Right atrium auricular region (tissue), 2 donors: Measurements from ENCODE around the gene ACTL10. TPM values are rescaled to one million over a fixed set of nuclear protein-coding genes. Genes with fewer than 3 reads are reported as not detected.

ENCODE experiments used
- DNase-seq: peaks from one replicate; pipeline ENCODE4 v3.0.0-alpha.2; 2019; ENCODE audit warnings: low spot score
- H3K27ac ChIP-seq, 2 donors: fragments of 200-600 bp; sonication (generic); 1 replicate in 1 of 2; 2 replicates in 1 of 2; pipeline ENCODE4 v1.5.1; 2016 to 2019
- H3K27me3 ChIP-seq, 2 donors: fragments of 200-600 bp; sonication (generic); one replicate each; pipeline versions ENCODE4 v1.5.1 to v1.6.0; 2017 to 2019
- H3K36me3 ChIP-seq: fragments of 200-600 bp; sonication (generic); one replicate; pipeline ENCODE4 v1.5.1; 2016
- H3K4me1 ChIP-seq, 2 donors: fragments of 200-600 bp; sonication (generic); one replicate each; pipeline versions ENCODE4 v1.5.1 to v1.6.0; 2017 to 2019
- H3K4me3 ChIP-seq, 2 donors: fragments of 200-600 bp; sonication (generic); 1 replicate in 1 of 2; 2 replicates in 1 of 2; pipeline ENCODE4 v1.5.1; 2017 to 2019; ENCODE audit warnings: mild to moderate bottlenecking in 1 of 2, moderate library complexity in 1 of 2
- H3K9me3 ChIP-seq, 2 donors: fragments of 200-600 bp; sonication (generic); one replicate each; pipeline ENCODE4 v1.5.1; 2019
- total RNA-seq, 2 donors: library from RNA; depleted of rRNA; stranded (reverse); fragments of >200 nt; gene quantifications; one replicate each; pipeline ENCODE4 v1.1.0, GENCODE V29; 2016
- TF ChIP-seq, protein P1 (sequence below), 2 donors: fragments of 200-600 bp; sonication (generic); IDR thresholded peaks; one replicate each; pipeline ENCODE4 v1.5.1; 2019; ENCODE audit warnings: antibody characterized with exemption in 2 of 2

Gene ACTL10
- total RNA-seq, 2 donors from 2014 or later = 0.33 to 0.79 TPM

DNA sequence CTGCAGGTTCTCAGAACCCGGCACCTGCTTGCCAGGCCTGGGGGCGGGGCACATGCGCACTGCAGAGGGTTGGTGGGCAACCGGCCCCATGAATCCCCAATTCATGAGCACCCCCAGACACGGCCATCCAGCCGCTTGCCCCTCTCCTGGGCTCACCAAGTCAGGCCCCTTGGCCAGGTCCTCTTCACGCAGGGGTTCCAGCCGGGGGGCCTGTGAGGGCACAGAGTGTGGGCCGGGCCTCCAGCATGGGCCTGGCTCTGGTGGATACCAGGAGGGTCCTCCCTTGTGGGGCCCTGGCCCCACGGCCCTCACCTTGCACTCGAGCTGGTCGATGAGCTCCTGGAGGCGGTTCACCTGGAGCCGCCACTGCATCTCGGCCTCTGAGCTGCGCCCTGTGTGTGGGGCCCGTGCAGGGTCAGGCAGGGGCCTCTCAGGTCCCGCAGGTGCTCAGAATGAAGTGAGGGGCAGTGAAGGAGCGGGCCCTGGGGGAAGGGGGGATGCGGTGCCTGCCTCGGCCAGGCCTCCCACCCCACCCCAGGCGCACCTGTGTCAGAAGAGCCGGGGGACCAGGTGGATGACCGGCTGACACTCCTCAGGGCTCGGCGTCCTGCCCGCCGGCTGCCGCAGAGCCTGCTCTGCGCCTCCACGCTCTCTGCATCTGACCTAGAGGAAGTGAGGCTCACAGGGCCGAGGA, 7.3 kb upstream of the ACTL10 start:
- no peak overlapping the region for H3K4me3 ChIP-seq
- H3K9me3 ChIP-seq = no peaks in the 10 kb centered on the region
- no peak for DNase-seq
- TF ChIP-seq, protein P1, sequence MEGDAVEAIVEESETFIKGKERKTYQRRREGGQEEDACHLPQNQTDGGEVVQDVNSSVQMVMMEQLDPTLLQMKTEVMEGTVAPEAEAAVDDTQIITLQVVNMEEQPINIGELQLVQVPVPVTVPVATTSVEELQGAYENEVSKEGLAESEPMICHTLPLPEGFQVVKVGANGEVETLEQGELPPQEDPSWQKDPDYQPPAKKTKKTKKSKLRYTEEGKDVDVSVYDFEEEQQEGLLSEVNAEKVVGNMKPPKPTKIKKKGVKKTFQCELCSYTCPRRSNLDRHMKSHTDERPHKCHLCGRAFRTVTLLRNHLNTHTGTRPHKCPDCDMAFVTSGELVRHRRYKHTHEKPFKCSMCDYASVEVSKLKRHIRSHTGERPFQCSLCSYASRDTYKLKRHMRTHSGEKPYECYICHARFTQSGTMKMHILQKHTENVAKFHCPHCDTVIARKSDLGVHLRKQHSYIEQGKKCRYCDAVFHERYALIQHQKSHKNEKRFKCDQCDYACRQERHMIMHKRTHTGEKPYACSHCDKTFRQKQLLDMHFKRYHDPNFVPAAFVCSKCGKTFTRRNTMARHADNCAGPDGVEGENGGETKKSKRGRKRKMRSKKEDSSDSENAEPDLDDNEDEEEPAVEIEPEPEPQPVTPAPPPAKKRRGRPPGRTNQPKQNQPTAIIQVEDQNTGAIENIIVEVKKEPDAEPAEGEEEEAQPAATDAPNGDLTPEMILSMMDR (IDR thresholded peaks at IDR 0.05) = no peak
- peaks cover 14% of the 10 kb centered on the region for H3K36me3 ChIP-seq
- H3K4me1 ChIP-seq = peaks cover 0 to 16% of the 10 kb centered on the region in 2 donors
- H3K27ac ChIP-seq = no peak overlapping the region
- no peaks in the 10 kb centered on the region for H3K27me3 ChIP-seq

DNA sequence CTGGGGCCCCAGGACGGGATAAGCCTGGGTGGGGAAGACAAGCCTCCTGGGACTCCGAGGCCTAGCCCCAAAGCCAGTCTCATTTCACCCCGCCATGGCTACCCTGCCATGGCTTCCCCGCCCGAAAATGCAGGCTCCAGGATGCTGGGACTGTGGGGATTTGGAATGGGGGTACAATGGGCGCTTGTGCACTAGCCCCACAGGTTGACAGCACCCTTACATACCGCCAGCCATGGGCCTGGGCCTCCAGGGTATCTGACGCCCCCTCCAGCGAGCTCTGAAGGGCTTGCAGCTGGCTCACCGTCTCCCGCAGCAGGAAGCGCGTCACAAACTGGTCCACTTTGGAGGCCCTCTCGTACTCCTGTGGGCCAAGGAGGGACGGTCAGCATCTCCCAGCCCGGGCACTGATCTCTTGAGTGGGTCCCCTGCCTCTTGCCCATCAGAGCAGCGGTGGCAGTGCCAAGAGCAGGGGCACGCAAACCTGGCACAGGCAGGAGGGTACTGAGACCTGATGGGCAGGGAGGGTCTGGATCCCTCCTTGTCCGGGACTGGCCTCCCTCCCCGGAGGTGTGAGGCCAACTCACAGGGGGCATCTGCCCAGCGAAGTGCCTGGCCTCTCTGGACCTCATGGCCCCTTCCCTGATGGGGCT, 6.6 kb upstream of the ACTL10 start:
- no peak for DNase-seq
- H3K4me1 ChIP-seq = peaks cover 0 to 18% of the 10 kb centered on the region in 2 donors
- no peak overlapping the region for H3K27ac ChIP-seq
- H3K4me3 ChIP-seq = no peak overlapping the region
- H3K9me3 ChIP-seq = no peaks in the 10 kb centered on the region
- H3K27me3 ChIP-seq = no peaks in the 10 kb centered on the region
- TF ChIP-seq, protein P1 (IDR thresholded peaks at IDR 0.05) = no peak
- H3K36me3 ChIP-seq = peaks cover 14% of the 10 kb centered on the region

DNA sequence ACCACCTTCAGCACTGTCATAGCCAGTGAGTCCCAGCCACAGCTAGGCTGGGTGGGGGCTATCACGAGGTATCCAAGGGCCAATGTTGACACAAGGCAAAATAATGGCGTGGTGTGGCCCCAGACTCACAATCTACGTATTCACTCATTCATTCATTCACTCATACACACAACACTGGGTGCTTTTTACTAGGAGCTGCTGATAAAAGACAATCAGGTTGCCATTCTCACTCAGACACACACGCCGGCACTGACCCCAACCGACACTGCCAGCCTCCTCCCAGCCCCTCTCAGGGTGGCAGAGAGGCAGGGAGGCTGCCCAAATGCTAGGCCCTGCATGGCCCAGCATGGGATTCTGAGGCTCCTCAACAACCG, 6.1 kb upstream of the ACTL10 start:
- TF ChIP-seq, protein P1 (IDR thresholded peaks at IDR 0.05) = no peak
- Histone ChIP-seq H3K4me3 (no peak overlapping the region), H3K36me3 (peaks cover 14% of the 10 kb centered on the region), H3K27me3 (no peaks in the 10 kb centered on the region), H3K27ac (no peak overlapping the region), H3K9me3 (no peaks in the 10 kb centered on the region), H3K4me1 (peaks cover 0 to 19% of the 10 kb centered on the region in 2 donors)
- no peak for DNase-seq

DNA sequence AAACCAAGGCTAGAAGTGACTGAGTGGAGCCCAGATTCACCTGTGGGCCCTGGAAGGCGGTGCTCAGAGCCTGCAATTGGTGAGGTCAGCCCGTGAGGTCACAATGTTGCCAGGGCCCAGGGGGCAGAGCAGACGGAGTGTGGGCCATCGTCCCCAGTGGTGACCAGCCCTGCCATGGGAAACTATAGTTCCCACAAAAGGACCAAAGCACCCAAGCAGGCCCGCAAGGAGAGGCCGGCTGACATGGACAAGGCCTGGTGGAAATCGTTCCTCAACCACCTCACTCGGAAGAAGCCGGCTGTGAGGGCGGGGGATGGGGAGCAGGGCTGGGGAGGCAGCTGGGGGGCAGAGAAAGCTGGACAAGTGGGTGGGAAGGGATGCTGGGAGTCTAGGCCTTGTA, 4.6 kb upstream of the ACTL10 start, which contains the start of gene C20orf144:
Gene C20orf144 (plus strand): TSS at position 156 of the 400 bp plus-strand sequence. CDS start 19 bp downstream, at position 175.
- peaks cover 0 to 32% of the 10 kb centered on the region in 2 donors for H3K4me1 ChIP-seq

DNA sequence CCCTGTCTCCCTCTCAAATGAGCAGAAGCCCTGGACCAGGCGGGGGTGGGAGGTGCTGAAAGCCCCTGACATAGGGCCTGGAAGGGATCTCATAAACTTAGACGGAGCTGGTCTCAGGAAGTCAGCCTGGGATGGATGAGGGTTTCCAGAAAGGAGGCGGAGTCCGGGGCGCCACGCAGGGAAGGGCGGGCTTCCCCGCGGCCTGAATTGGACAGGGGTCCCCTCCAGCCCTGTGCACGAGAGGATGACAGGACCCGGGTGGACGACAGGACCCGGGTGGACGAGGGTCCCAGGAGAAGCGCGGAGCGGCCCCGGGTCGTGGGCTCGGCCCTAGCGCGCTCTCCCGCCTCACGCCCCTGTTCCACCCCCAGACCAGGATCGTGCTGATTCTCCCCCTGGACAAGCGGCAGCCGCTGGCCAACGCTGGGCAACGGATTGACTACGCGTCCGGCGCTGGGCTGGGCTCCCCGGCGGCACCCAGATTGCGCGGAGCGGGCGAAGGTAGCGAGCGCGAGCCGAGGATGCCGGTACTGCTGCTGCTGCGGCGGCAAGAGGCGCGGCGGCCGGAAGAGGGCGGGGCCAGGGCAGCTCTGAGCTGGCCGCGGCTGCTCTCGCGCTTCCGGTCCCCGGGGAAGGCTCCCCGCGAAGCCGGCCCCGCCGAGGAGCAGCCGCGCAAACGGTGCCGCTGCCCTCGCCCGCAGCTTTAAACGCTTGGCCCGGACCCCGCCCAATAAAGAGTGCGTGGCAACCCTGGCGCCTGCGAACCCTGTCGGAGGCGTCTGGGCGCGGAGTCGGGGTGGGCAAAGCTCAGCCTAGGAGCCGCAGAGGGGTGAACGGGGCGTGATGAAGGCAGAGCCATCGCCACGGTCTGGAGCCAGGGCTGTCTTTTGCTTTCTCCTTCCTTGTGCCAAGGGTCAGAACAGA, 3.3 kb upstream of the ACTL10 start:
- Histone ChIP-seq H3K27ac (peak overlapping the region; percentile 87 to 90), H3K36me3 (peaks cover 14% of the 10 kb centered on the region), H3K4me3 (peak overlapping the region; percentile 55 to 73), H3K4me1 (peaks cover 0 to 45% of the 10 kb centered on the region in 2 donors), H3K9me3 (no peaks in the 10 kb centered on the region), H3K27me3 (no peaks in the 10 kb centered on the region)
- no peak for DNase-seq
- TF ChIP-seq, protein P1 (IDR thresholded peaks at IDR 0.05) = no peak

More for the DNA sequence above, 4.6 kb upstream of the ACTL10 start, which contains the start of gene C20orf144:
- no peaks in the 10 kb centered on the region for H3K27me3 ChIP-seq
- H3K9me3 ChIP-seq = no peaks in the 10 kb centered on the region
- H3K27ac ChIP-seq = peak within 1 kb of the TSS; percentile 87 to 90
- H3K36me3 ChIP-seq = peaks cover 14% of the 10 kb centered on the region
- no peak for DNase-seq
- TF ChIP-seq, protein P1 (IDR thresholded peaks at IDR 0.05) = no peak
- H3K4me3 ChIP-seq = peak within 1 kb of the TSS; percentile 55 to 73
